Endothelial cell of umbilical vein (primary cell): ENCODE data around the gene ACSL4.

Experiments
- CTCF ChIP-seq, 2 donors: IDR thresholded peaks; 1 replicate in 1 of 2; 2 replicates in 1 of 2; pipeline ENCODE4 v1.5.1; 2011; ENCODE audit warnings: low read length in 2 of 2, mild to moderate bottlenecking in 2 of 2, moderate library complexity in 2 of 2, control low read depth in 1 of 2, inconsistent platforms in 1 of 2, low read depth in 1 of 2; ENCODE audit not compliant: insufficient read depth in 1 of 2; ENCODE audit errors: extremely low read depth in 1 of 2
- EZH2 ChIP-seq: IDR thresholded peaks from 2 replicates; pipeline ENCODE4 v1.6.1; 2012; ENCODE audit warnings: borderline replicate concordance, low read depth, mild to moderate bottlenecking, moderate library complexity, low read length, inconsistent platforms; ENCODE audit not compliant: severe bottlenecking
- JUN ChIP-seq: IDR thresholded peaks from 2 replicates; pipeline ENCODE4 v1.6.1; 2011; ENCODE audit warnings: borderline replicate concordance, low read depth; ENCODE audit not compliant: insufficient read length, insufficient read depth
- MAX ChIP-seq: IDR thresholded peaks from 2 replicates; pipeline ENCODE4 v1.6.1; 2011; ENCODE audit not compliant: insufficient read depth, insufficient read length
- POLR2A ChIP-seq: IDR thresholded peaks from 2 replicates; pipeline ENCODE4 v1.6.1; 2012; ENCODE audit warnings: low read depth, mild to moderate bottlenecking, control low read depth, low read length
- POLR2AphosphoS5 ChIP-seq: IDR thresholded peaks from 2 replicates; pipeline ENCODE4 v1.6.1; 2012; ENCODE audit warnings: low read depth, mild to moderate bottlenecking, control low read depth, low read length, moderate library complexity; ENCODE audit not compliant: insufficient read depth

DNA sequence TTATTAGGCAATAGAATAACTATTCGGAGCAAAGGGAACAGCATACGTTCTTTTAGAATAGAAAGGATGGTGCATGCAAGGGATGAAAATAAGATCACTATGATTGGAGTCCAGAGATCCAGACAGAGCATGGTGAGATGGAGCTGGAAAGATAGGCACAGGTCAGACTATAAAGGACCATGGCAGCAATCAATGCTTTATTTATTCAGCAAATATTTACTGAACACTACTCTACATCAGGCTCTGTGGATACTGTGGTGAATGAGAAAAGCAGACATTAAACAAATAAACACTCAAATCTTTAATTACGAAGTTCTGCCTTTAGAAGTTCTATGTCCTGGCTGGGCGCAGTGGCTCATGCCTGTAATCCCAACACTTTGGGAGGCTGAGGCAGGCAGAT is 44.7 kb upstream of the ACSL4 start:
- no peak for TF ChIP-seq CTCF (IDR thresholded peaks at IDR 0.05; ENCODE audit: extremely low read depth in 1 of 2, insufficient read depth in 1 of 2, low read depth in 1 of 2, low read length in 2 of 2)
- no peak for TF ChIP-seq POLR2AphosphoS5
- no peak for TF ChIP-seq POLR2A
- TF ChIP-seq EZH2 = no peak
- no peak for TF ChIP-seq MAX
- no peak for TF ChIP-seq JUN
